C4-2B (cell line): ENCODE data around the gene LRRC71.
A peak's percentile ranks its signal among the peaks of the same experiment; 100 is the strongest.

Source experiments
- H3K27ac ChIP-seq: fragments of 450-650 bp; 2 replicates; pipeline ENCODE4 v1.5.1; 2017
- CTCF ChIP-seq: fragments of 450-650 bp; conservative IDR thresholded peaks from 2 replicates; pipeline ENCODE4 v1.5.1; 2017; ENCODE audit warnings: mild to moderate bottlenecking
- ZFX ChIP-seq: fragments of 450-650 bp; IDR thresholded peaks from 2 replicates; pipeline ENCODE4 v1.6.1; 2017

The LRRC71 gene

DNA sequence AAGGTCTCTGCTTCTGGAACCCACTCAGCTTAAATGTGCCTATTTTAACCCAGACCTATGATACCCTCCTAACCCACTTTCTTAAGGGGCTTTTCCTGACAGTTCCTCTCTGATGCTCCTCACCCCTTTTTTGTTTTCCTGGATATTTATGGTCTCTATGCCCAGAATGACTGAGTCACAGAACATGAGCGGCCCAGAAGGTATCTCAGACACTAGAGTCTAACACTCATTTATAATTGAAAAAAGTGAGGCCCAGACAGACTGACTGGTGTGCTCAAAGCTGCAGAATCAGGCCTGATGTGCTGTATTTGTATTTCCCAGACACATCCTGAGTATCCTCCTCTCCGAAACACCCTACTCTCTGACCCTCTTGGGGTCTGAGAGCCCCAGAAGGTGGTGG lies 44.0 kb downstream of the LRRC71 start:
- H3K27ac ChIP-seq: no peak overlapping the region
- TF ChIP-seq CTCF: no peak
- TF ChIP-seq ZFX: no peak

GRCh38 chr1:156969496-156969895 lies 49.1 kb downstream of the LRRC71 start:
- no peak overlapping the region for H3K27ac ChIP-seq
- no peak for TF ChIP-seq CTCF
- TF ChIP-seq ZFX: no peak

GRCh38 chr1:156970017-156970416 lies 49.6 kb downstream of the LRRC71 start:
- no peak overlapping the region for H3K27ac ChIP-seq
- TF ChIP-seq CTCF (peak; percentile 18; the same call in 1 of the 2 replicates), ZFX (no peak)

DNA sequence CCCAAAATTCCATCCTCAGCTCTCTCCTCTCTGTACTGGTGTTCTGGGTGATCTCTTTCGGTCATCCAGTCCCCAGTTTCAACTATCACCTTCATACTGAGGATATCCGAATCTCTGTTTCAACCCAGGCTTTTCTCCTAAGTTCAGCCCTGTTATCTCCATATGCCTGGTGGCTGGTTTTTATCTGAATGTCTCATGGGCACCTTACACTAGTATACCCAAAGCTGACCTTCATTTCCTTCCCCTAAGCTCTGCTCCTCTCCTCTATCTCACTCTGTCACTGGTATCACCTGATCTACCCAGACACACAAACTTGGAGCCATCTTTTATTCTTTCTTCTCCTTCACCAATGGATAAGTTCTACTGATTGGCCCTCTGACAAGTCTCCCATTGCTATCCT lies 53.0 kb downstream of the LRRC71 start:
- TF ChIP-seq CTCF: no peak
- TF ChIP-seq ZFX: no peak
- H3K27ac ChIP-seq: no peak overlapping the region

DNA sequence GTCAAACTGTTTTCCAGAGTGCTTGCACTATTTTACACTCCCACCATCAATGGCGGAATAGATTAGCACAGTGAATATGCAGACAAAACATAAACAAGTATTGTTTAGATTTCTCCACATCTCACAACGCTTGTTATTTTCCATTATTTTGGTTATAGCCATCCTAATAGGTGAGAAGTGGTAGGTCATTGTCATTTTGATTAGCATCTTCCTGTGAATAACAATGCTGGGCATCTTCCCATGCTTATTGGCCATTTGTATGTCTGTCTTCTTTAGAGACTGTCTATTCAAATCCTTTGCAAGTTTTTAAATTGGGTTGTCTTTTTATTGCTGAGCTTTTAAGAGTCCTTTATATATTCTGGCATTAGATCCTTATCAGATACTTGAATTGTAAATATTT lies 54.7 kb downstream of the LRRC71 start:
- TF ChIP-seq ZFX (no peak), CTCF (no peak)

GRCh38 chr1:156980551-156980950 lies 60.1 kb downstream of the LRRC71 start:
- H3K27ac ChIP-seq: no peak overlapping the region
- TF ChIP-seq ZFX (no peak), CTCF (no peak)

More for the DNA sequence above, 54.7 kb downstream of the LRRC71 start:
- H3K27ac ChIP-seq: no peak overlapping the region
